K562 (cell line): ENCODE results near the gene CDH5. TPM values are rescaled to one million over a fixed set of nuclear protein-coding genes. Genes with fewer than 3 reads are reported as not detected.

Source experiments
- ATAC-seq: fragments of 200-7000 bp; cut with Tn5 transposase; 3 replicates; pipeline ENCODE4 v1.9.1; 2020; ENCODE audit warnings: moderate library complexity
- BruUV-seq: library from RNA; stranded (reverse); fragments of 400-500 nt; replicated peaks from 2 replicates; lab custom pipeline; 2021; lab: Mats Ljungman, UMichigan
- CTCF ChIA-PET: fragments of 300-600 bp; formaldehyde crosslinking; extraction: SDS; loops from one replicate; lab custom pipeline; 2021; ENCODE audit warnings: low intra/inter-chr PET ratio; lab: Yijun Ruan, JAX
- POLR2A ChIA-PET: fragments of 300-600, 350-650 bp; sonication (Branson Sonifier 250); formaldehyde crosslinking; extraction: SDS; loops from one replicate; lab custom pipeline; 2021; ENCODE audit warnings: antibody characterized with exemption, inconsistent platforms; lab: Yijun Ruan, JAX
- DNase-seq, 4 experiments: peaks; one replicate each; pipeline versions ENCODE4 v3.0.0 to v3.0.0-alpha.2; 2011 to 2018; ENCODE audit warnings: low spot score in 3 of 4, mixed read lengths in 3 of 4; ENCODE audit errors: extremely low read depth in 1 of 4
- FAIRE-seq: peaks from 2 replicates; lab custom pipeline; 2011; peaks lifted over from hg19 to GRCh38; lab: Jason Lieb, UNC
- H2AFZ ChIP-seq: 2 replicates; pipeline ENCODE4 v1.6.0; 2011; ENCODE audit warnings: low read depth, low read length, control low read depth, inconsistent platforms
- H3K27ac ChIP-seq: fragments of 200-600 bp; 3 replicates; pipeline ENCODE4 v1.8.0; 2011; ENCODE audit warnings: low read depth, mild to moderate bottlenecking, control low read depth, inconsistent platforms, low read length, moderate library complexity, mixed read lengths; ENCODE audit errors: extremely low read depth
- H3K27me3 ChIP-seq, 2 experiments: fragments of 300-600 bp in 1 of 2; 2 replicates in 1 of 2; 3 replicates in 1 of 2; pipeline versions ENCODE4 v1.6.0 to v1.8.0; 2011; ENCODE audit warnings: inconsistent platforms in 2 of 2, low read length in 2 of 2, mild to moderate bottlenecking in 1 of 2, mixed read lengths in 1 of 2, moderate library complexity in 1 of 2; ENCODE audit not compliant: control insufficient read depth in 2 of 2, insufficient read depth in 2 of 2
- H3K36me3 ChIP-seq: fragments of 300-600 bp; 3 replicates; pipeline ENCODE4 v1.8.0; 2011; ENCODE audit warnings: mild to moderate bottlenecking, low read length, inconsistent platforms; ENCODE audit not compliant: control insufficient read depth, insufficient read depth
- H3K4me1 ChIP-seq, 2 experiments: fragments of 200-600 bp in 1 of 2; replicated peaks in 1 of 2; 2 replicates in 1 of 2; 3 replicates in 1 of 2; pipeline versions ENCODE4 v1.5.1 to v1.8.0; 2011; ENCODE audit warnings: inconsistent platforms in 2 of 2, low read length in 2 of 2, mild to moderate bottlenecking in 1 of 2, mixed read lengths in 1 of 2, moderate library complexity in 1 of 2; ENCODE audit not compliant: control insufficient read depth in 2 of 2, insufficient read depth in 2 of 2
- H3K4me2 ChIP-seq: 2 replicates; pipeline ENCODE4 v1.6.1; 2011; ENCODE audit warnings: low read length, control low read depth, inconsistent platforms, mixed read lengths; ENCODE audit not compliant: insufficient read depth
- H3K4me3 ChIP-seq: fragments of 200-600 bp; sonication (generic), shearing (Covaris generic); 2 replicates; pipeline ENCODE4 v1.5.1; 2016; ENCODE audit warnings: control low read depth, inconsistent platforms
- H3K79me2 ChIP-seq: fragments of 200-600 bp; 3 replicates; pipeline ENCODE4 v1.8.0; 2011; ENCODE audit warnings: low read length, inconsistent platforms; ENCODE audit not compliant: control insufficient read depth, insufficient read depth
- H3K9ac ChIP-seq, 2 experiments: 2 replicates each; pipeline versions ENCODE4 v1.6.0 to v1.6.1; 2011; ENCODE audit warnings: low read depth in 2 of 2, low read length in 2 of 2, control low read depth in 1 of 2, inconsistent platforms in 1 of 2, mild to moderate bottlenecking in 1 of 2, mixed read lengths in 1 of 2; ENCODE audit not compliant: insufficient read depth in 1 of 2
- H3K9me1 ChIP-seq: one replicate; pipeline ENCODE4 v1.6.0; 2011; ENCODE audit warnings: inconsistent platforms, mild to moderate bottlenecking, low read length, moderate library complexity; ENCODE audit not compliant: control insufficient read depth, insufficient read depth
- H3K9me3 ChIP-seq: replicated peaks from 2 replicates; pipeline ENCODE4 v1.5.1; 2011; ENCODE audit warnings: low read depth, low read length, inconsistent platforms; ENCODE audit not compliant: control insufficient read depth, insufficient read depth
- H4K20me1 ChIP-seq: replicated peaks from 2 replicates; pipeline ENCODE4 v1.6.1; 2011; ENCODE audit warnings: low read length, inconsistent platforms, mixed read lengths; ENCODE audit not compliant: control insufficient read depth, insufficient read depth
- CHD7 ChIP-seq: fragments of 200-600 bp; sonication (generic); IDR thresholded peaks from one replicate; pipeline ENCODE4 v1.6.1; 2012; ENCODE audit warnings: mild to moderate bottlenecking, low read depth, low read length, inconsistent platforms
- DNMT1 ChIP-seq: fragments of 450-650 bp; IDR thresholded peaks from 2 replicates; pipeline ENCODE4 v1.6.1; 2016; ENCODE audit warnings: antibody characterized with exemption, mild to moderate bottlenecking
- KLF16 ChIP-seq: IDR thresholded peaks from 2 replicates; pipeline ENCODE4 v1.6.1; 2016; ENCODE audit warnings: antibody characterized with exemption
- MTA2 ChIP-seq: fragments of 450-650 bp; IDR thresholded peaks from 2 replicates; pipeline ENCODE4 v1.6.1; 2016; ENCODE audit warnings: low read depth
- NELFE ChIP-seq: IDR thresholded peaks from 2 replicates; pipeline ENCODE4 v1.6.1; 2011; ENCODE audit warnings: mild to moderate bottlenecking; ENCODE audit not compliant: insufficient read depth, insufficient read length
- TRIM24 ChIP-seq, 2 experiments: fragments of 450-650 bp; IDR thresholded peaks; 2 replicates each; pipeline ENCODE4 v1.6.1; 2016
- U2AF2 ChIP-seq: fragments of 200-400 bp; formaldehyde crosslinking; optimal IDR thresholded peaks from 2 replicates; pipeline ENCODE3; 2017; ENCODE audit warnings: low read depth, mild to moderate bottlenecking, low read length
- ZBTB34 ChIP-seq: fragments of 250-450 bp; sonication (Bioruptor Pico); IDR thresholded peaks from 2 replicates; pipeline ENCODE4 v1.8.0; 2021; ENCODE audit warnings: mild to moderate bottlenecking, moderate library complexity
- ZNF224 ChIP-seq: sonication (generic); formaldehyde crosslinking; IDR thresholded peaks from 2 replicates; pipeline ENCODE4 v1.8.0; 2022; ENCODE audit warnings: mild to moderate bottlenecking, missing genetic modification reagents
- ZNF23 ChIP-seq: fragments of 250-450 bp; sonication (Bioruptor Pico); IDR thresholded peaks from 2 replicates; pipeline ENCODE4 v1.4.0; 2020; ENCODE audit warnings: mild to moderate bottlenecking
- ZNF699 ChIP-seq: fragments of 250-450 bp; sonication (Bioruptor Pico); IDR thresholded peaks from 2 replicates; pipeline ENCODE4 v1.8.0; 2021; ENCODE audit warnings: mild to moderate bottlenecking, moderate library complexity; ENCODE audit not compliant: insufficient replicate concordance
- ZSCAN29 ChIP-seq: fragments of 450-650 bp; IDR thresholded peaks from 2 replicates; pipeline ENCODE4 v1.6.1; 2017
- WGBS: fragments of 100-300 bp; shearing (Covaris generic); methylation state at CpG from one replicate; pipeline ENCODE4 v1.1.6; 2016; ENCODE audit warnings: low coverage, mixed read lengths; ENCODE audit not compliant: insufficient coverage; ENCODE audit errors: missing lambda C conversion rate; 5-methylcytosine and 5-hydroxymethylcytosine counted together
- in situ Hi-C: fragments of 300-500 bp; cut with MboI; formaldehyde crosslinking; loops from 4 replicates; pipeline ENCODE4 v1.15.0; 2018; ENCODE audit warnings: inconsistent platforms, mixed read lengths
- intact Hi-C: fragments of 100-400 bp; cut with micrococcal nuclease; formaldehyde crosslinking; loops from 2 replicates; pipeline ENCODE4 v1.14.2; 2022
- polyA plus RNA-seq, 8 experiments: library from polyadenylated mRNA; depleted of rRNA in 4 of 8; stranded (reverse) in 5 of 8; unstranded in 3 of 8; fragments of >200 nt; fragmentation: Nextera tagmentation in 2 of 8; fragmentation: Illumina TruSeq in 1 of 8; extraction: Ambion mirVana in 2 of 8; extraction: Trizol in 1 of 8; gene quantifications; 2 replicates each; pipeline versions ENCODE4 v1.2.1 to v1.2.3, GENCODE V29; 2011 to 2014; ENCODE audit warnings: inconsistent platforms in 1 of 8, missing spikeins in 1 of 8
- total RNA-seq, 7 experiments: library from RNA; depleted of rRNA in 6 of 7; stranded (reverse); fragments of >200 nt in 6 of 7; fragmentation: Illumina TruSeq in 2 of 7; extraction: Trizol in 2 of 7; gene quantifications; 2 replicates each; pipeline versions ENCODE4 v1.2.1 to v1.2.3, GENCODE V29; 2011 to 2021; ENCODE audit warnings: low replicate concordance in 1 of 7

The CDH5 gene
- total and polyA plus RNA-seq, 9 of the 15 experiments (the other 6 are each of a cell fraction or from before 2014, with no cell fraction given) = not detected

GRCh38 chr16:66422366-66422765 lies 55.9 kb downstream of the CDH5 start:
- intact Hi-C loops (no loop called here), in situ Hi-C loops (no loop called here)
- H2AFZ ChIP-seq = no peak overlapping the region
- H3K36me3 ChIP-seq = no peaks in the 10 kb centered on the region
- H3K9me3 ChIP-seq = no peaks in the 10 kb centered on the region
- no peak overlapping the region for H3K27ac ChIP-seq
- H3K9me1 ChIP-seq = no peaks in the 10 kb centered on the region
- FAIRE-seq (no peak), ATAC-seq (no peak), DNase-seq (no peak)
- BruUV-seq = no TSS peak
- H4K20me1 ChIP-seq = no peaks in the 10 kb centered on the region
- H3K4me3 ChIP-seq = no peak overlapping the region
- no peaks in the 10 kb centered on the region for H3K79me2 ChIP-seq
- ChIA-PET CTCF (no interaction called here), POLR2A (no interaction called here)
- H3K4me1 ChIP-seq = peaks cover 0 to 7% of the 10 kb centered on the region in 2 experiments; a peak in 2 of 5 replicates
- 0% methylated on average over 2 of the region's 2 CpGs for WGBS
- no peak overlapping the region for H3K9ac ChIP-seq
- H3K27me3 ChIP-seq = peaks cover 12 to 53% of the 10 kb centered on the region in 2 experiments
- no peak overlapping the region for H3K4me2 ChIP-seq
- TF ChIP-seq ZNF224 (CRISPR knock-in tag) = no peak
- no peak for TF ChIP-seq KLF16
- TF ChIP-seq ZBTB34 (CRISPR knock-in tag) = no peak
- no peak for TF ChIP-seq ZSCAN29
- no peak for TF ChIP-seq MTA2
- no peak for TF ChIP-seq NELFE
- no peak for TF ChIP-seq CHD7
- TF ChIP-seq ZNF699 (CRISPR knock-in tag) = no peak
- TF ChIP-seq DNMT1 = no peak
- no peak for TF ChIP-seq ZNF23
- no peak for TF ChIP-seq U2AF2
- TF ChIP-seq TRIM24 (IDR thresholded peaks at IDR 0.05) = no peak
